Epithelial cell of proximal tubule (primary cell): ENCODE results near the gene KSR2. TPM values are rescaled to one million over a fixed set of nuclear protein-coding genes. Genes with fewer than 3 reads are reported as not detected.

ENCODE experiments used
- DNase-seq: peaks from one replicate; pipeline ENCODE4 v3.0.0-alpha.2; 2011; ENCODE audit warnings: low read depth
- H3K4me3 ChIP-seq: 2 replicates; pipeline ENCODE4 v1.5.1; 2011; ENCODE audit warnings: low read depth, mild to moderate bottlenecking, low read length
- CTCF ChIP-seq: conservative IDR thresholded peaks from 2 replicates; pipeline ENCODE4 v1.5.1; 2012; ENCODE audit warnings: low read depth, mild to moderate bottlenecking, low read length
- total RNA-seq: library from RNA; depleted of rRNA; stranded (reverse); fragments of >200 nt; gene quantifications from 2 replicates; pipeline ENCODE4 v1.2.3, GENCODE V29; 2015

KSR2 gene
- total RNA-seq, 1 donor from 2014 or later = 0.29 TPM

- DNase-seq = no peak
- no peak for TF ChIP-seq CTCF
- no peak overlapping the region for H3K4me3 ChIP-seq
Measured at GRCh38 chr12:117933545-117933944, 35.2 kb downstream of the KSR2 start.

- no peak for DNase-seq
- no peak for TF ChIP-seq CTCF
- H3K4me3 ChIP-seq = no peak overlapping the region
Measured at GRCh38 chr12:117926391-117926899, 42.3 kb downstream of the KSR2 start.

GRCh38 chr12:117921929-117922777, 46.6 kb downstream of the KSR2 start:
- no peak for TF ChIP-seq CTCF
- no peak overlapping the region for H3K4me3 ChIP-seq
- no peak for DNase-seq

- H3K4me3 ChIP-seq = no peak overlapping the region
- TF ChIP-seq CTCF = no peak
- no peak for DNase-seq
Measured at GRCh38 chr12:117919479-117919878, 49.3 kb downstream of the KSR2 start.

GRCh38 chr12:117914686-117915085, 54.1 kb downstream of the KSR2 start:
- no peak for TF ChIP-seq CTCF
- DNase-seq = no peak

GRCh38 chr12:117912756-117913155, 56.0 kb downstream of the KSR2 start:
- DNase-seq = no peak
- no peak overlapping the region for H3K4me3 ChIP-seq
- no peak for TF ChIP-seq CTCF

More at GRCh38 chr12:117914686-117915085, 54.1 kb downstream of the KSR2 start:
- no peak overlapping the region for H3K4me3 ChIP-seq

GRCh38 chr12:117908411-117908810, 60.4 kb downstream of the KSR2 start:
- TF ChIP-seq CTCF = no peak
- no peak for DNase-seq
- H3K4me3 ChIP-seq = no peak overlapping the region
